C4-2B (cell line): ENCODE data around the gene ZC2HC1C.

Experiments used
- H3K27ac ChIP-seq: fragments of 450-650 bp; 2 replicates; pipeline ENCODE4 v1.5.1; 2017
- CTCF ChIP-seq: fragments of 450-650 bp; conservative IDR thresholded peaks from 2 replicates; pipeline ENCODE4 v1.5.1; 2017; ENCODE audit warnings: mild to moderate bottlenecking
- ZFX ChIP-seq: fragments of 450-650 bp; IDR thresholded peaks from 2 replicates; pipeline ENCODE4 v1.6.1; 2017

ZC2HC1C gene

GRCh38 chr14:75084513-75084912, 15.1 kb downstream of the ZC2HC1C start:
- H3K27ac ChIP-seq: no peak overlapping the region
- TF ChIP-seq CTCF (peak; percentile 23), ZFX (no peak)

- no peak overlapping the region for H3K27ac ChIP-seq
- TF ChIP-seq ZFX (no peak), CTCF (no peak)
Observed at GRCh38 chr14:75088153-75088552, 18.7 kb downstream of the ZC2HC1C start.

GRCh38 chr14:75088566-75089373, 19.3 kb downstream of the ZC2HC1C start:
- TF ChIP-seq CTCF (peak; percentile 86), ZFX (no peak)
- no peak overlapping the region for H3K27ac ChIP-seq

- no peak overlapping the region for H3K27ac ChIP-seq
- TF ChIP-seq ZFX (no peak), CTCF (no peak)
Observed at GRCh38 chr14:75090353-75090752, 20.9 kb downstream of the ZC2HC1C start.

GRCh38 chr14:75091251-75091650, 21.8 kb downstream of the ZC2HC1C start:
- H3K27ac ChIP-seq: no peak overlapping the region
- TF ChIP-seq ZFX: no peak
- TF ChIP-seq CTCF: no peak

GRCh38 chr14:75092698-75093097, 23.3 kb downstream of the ZC2HC1C start:
- H3K27ac ChIP-seq: no peak overlapping the region
- no peak for TF ChIP-seq CTCF

GRCh38 chr14:75094896-75095295, 25.5 kb downstream of the ZC2HC1C start:
- TF ChIP-seq ZFX (no peak), CTCF (no peak)
- H3K27ac ChIP-seq: no peak overlapping the region
